Measurements from ENCODE around the gene KANSL1.

- TF ChIP-seq CTCF (IDR thresholded peaks at IDR 0.05) (no peak), ETV6 (CRISPR knock-in tag; IDR thresholded peaks at IDR 0.05) (no peak), ZNF232 (CRISPR knock-in tag; IDR thresholded peaks at IDR 0.05) (no peak), TEAD1 (CRISPR knock-in tag; IDR thresholded peaks at IDR 0.05) (no peak), FOXP4 (CRISPR knock-in tag; IDR thresholded peaks at IDR 0.05) (no peak), ATF3 (CRISPR knock-in tag; conservative IDR thresholded peaks at IDR 0.05) (no peak), USF1 (CRISPR knock-in tag; IDR thresholded peaks at IDR 0.05) (no peak), NR3C1 (CRISPR knock-in tag; conservative IDR thresholded peaks at IDR 0.05; ENCODE audit: low read depth) (no peak), GABPB1 (CRISPR knock-in tag; IDR thresholded peaks at IDR 0.05) (no peak), SMAD4 (CRISPR knock-in tag; IDR thresholded peaks at IDR 0.05) (no peak)
Measured at GRCh38 chr17:46157443-46158062, 35.7 kb downstream of the KANSL1 start.

All from WTC11 (cell line).